Brain microvascular endothelial cell (primary cell): ENCODE measurements around the gene PRM1.
A peak's percentile ranks its signal among the peaks of the same experiment; 100 is the strongest.

ENCODE experiments used
- DNase-seq: peaks from one replicate; pipeline ENCODE4 v3.0.0-alpha.2; 2020
- H3K27ac ChIP-seq: fragments of 250-450 bp; sonication (Bioruptor Pico); 2 replicates; pipeline ENCODE4 v1.5.1; 2020; ENCODE audit warnings: mild to moderate bottlenecking, moderate library complexity
- H3K27me3 ChIP-seq: fragments of 250-450 bp; sonication (Bioruptor Pico); replicated peaks from 2 replicates; pipeline ENCODE4 v1.5.1; 2020; ENCODE audit warnings: mild to moderate bottlenecking
- H3K36me3 ChIP-seq: fragments of 250-450 bp; sonication (Bioruptor Pico); replicated peaks from 2 replicates; pipeline ENCODE4 v1.5.1; 2020; ENCODE audit warnings: mild to moderate bottlenecking
- H3K4me3 ChIP-seq: 2 replicates; pipeline ENCODE4 v1.5.1; 2011; ENCODE audit warnings: low read depth, mild to moderate bottlenecking, control low read depth, low read length, moderate library complexity
- CTCF ChIP-seq: IDR thresholded peaks from 2 replicates; pipeline ENCODE4 v1.5.1; 2011; ENCODE audit warnings: low read depth, mild to moderate bottlenecking, moderate library complexity, low read length, control low read depth, inconsistent platforms; ENCODE audit errors: missing control alignments
- in situ Hi-C: cut with HindIII; loops from 2 replicates; pipeline ENCODE4 v1.10.0; 2017; ENCODE audit warnings: low sequenced_read_pairs, low pct_ligation_motif_present

PRM1 gene

GRCh38 chr16:11316331-11317015 lies 35.3 kb upstream of the PRM1 start:
- Histone ChIP-seq H3K27me3 (no peaks in the 10 kb centered on the region), H3K27ac (no peak overlapping the region), H3K4me3 (no peak overlapping the region), H3K36me3 (no peaks in the 10 kb centered on the region)
- no peak for DNase-seq
- in situ Hi-C loops = no loop called here
- TF ChIP-seq CTCF = no peak

GRCh38 chr16:11315510-11315909 lies 34.4 kb upstream of the PRM1 start:
- peak; percentile 45 for DNase-seq
- in situ Hi-C loops = no loop called here
- no peaks in the 10 kb centered on the region for H3K36me3 ChIP-seq

GRCh38 chr16:11314309-11314894 lies 33.3 kb upstream of the PRM1 start:
- DNase-seq = no peak
- no peak for TF ChIP-seq CTCF
- Histone ChIP-seq H3K4me3 (no peak overlapping the region), H3K36me3 (no peaks in the 10 kb centered on the region), H3K27me3 (no peaks in the 10 kb centered on the region), H3K27ac (no peak overlapping the region)
- in situ Hi-C loops = no loop called here

More at GRCh38 chr16:11315510-11315909, 34.4 kb upstream of the PRM1 start:
- Histone ChIP-seq H3K27me3 (no peaks in the 10 kb centered on the region), H3K27ac (no peak overlapping the region), H3K4me3 (no peak overlapping the region)
- peak; percentile 68 for TF ChIP-seq CTCF

GRCh38 chr16:11313493-11314308 lies 32.6 kb upstream of the PRM1 start:
- in situ Hi-C loops = no loop called here
- Histone ChIP-seq H3K4me3 (no peak overlapping the region), H3K27ac (no peak overlapping the region), H3K27me3 (no peaks in the 10 kb centered on the region), H3K36me3 (no peaks in the 10 kb centered on the region)
- no peak for TF ChIP-seq CTCF
- DNase-seq = no peak

- Histone ChIP-seq H3K4me3 (no peak overlapping the region), H3K27ac (no peak overlapping the region), H3K27me3 (no peaks in the 10 kb centered on the region), H3K36me3 (no peaks in the 10 kb centered on the region)
- no peak for TF ChIP-seq CTCF
- DNase-seq = peak; percentile 23
- in situ Hi-C loops = no loop called here
Observed at GRCh38 chr16:11312718-11313492, 31.8 kb upstream of the PRM1 start.
